AG20443 (cell line): Measurements from ENCODE around the gene PRODH.
"Not testable (repeated sequence)": the region's sequence is repeated elsewhere in the genome, so short reads cannot be mapped to it uniquely, and the experiment has no call there.

ENCODE experiments used
- DNase-seq: peaks from one replicate; pipeline ENCODE4 v3.0.0; 2012; ENCODE audit warnings: low spot score, mixed read lengths

Gene PRODH

DNA sequence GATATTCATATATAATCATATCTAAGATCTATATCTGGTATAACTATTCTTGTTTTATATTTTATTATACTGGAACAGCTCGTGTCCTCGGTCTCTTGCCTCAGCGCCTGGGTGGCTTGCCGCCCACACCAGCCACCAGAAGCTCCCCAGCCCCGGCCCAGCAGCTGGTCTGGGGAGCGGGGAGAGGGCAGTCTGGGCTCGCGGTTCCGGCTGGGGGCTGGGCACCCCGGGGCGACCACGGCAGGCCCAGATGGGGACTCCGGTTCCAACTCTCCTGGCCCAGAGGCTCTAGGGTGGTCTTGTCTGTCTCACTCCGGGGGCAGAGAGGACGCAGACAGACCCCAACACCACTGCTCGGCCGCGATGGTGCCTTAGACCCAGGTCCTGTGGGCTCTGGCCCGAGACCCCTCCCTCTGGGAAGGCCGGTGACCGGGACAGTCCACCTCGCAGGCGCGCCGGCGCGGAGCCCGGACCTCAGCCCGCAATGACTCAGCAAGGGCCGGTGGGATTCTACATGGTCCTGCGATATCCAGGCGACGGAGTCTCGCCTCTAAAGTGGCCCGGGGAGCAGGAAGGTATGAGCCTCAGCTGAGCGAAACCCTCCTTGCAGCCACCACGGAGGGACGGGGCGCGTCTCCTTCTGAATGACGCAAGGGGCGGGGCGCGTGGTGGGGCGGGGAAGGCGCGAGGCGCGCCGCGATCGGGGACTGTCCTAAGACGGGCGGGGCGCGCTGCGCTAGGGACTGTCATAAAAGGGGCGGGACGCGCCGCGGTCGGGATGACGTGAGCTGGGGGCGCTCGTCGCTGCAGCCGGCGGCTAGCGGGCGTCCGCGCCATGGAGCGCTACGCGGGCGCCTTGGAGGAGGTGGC, 30.3 kb downstream of the PRODH start, which contains the start of gene DGCR6:
DGCR6 (plus strand) TSS at position 781 of the 870 bp plus-strand sequence; CDS start at position 836, 55 bp downstream.
- DNase-seq, result no peak

DNA sequence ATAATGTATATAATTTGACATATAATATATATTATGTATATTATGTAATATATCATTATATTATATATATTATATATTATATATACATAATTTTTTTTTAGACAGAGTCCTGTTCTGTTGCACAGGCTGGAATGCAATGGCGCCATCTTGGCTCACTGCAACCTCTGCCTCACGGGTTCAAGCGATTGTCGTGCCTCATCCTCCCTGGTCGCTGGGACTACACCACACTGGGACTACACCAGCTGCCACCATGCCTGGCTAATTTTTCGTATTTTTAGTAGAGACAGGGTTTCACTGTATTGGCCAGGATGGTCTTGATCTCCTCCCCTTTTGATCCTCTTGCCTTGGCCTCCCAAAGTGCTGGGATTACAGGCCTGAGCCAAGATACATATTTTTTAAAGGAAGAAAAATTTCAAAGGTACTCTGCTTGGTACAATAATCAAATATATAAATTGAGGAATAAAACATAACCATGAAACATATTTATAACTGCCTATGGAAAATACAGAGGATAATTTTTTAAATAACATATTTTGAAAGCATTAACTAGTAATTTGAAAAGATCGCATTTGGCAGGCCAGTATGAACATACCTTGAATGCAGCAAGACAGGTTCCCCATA, 39.9 kb downstream of the PRODH start:
- not testable (repeated sequence) for DNase-seq

DNA sequence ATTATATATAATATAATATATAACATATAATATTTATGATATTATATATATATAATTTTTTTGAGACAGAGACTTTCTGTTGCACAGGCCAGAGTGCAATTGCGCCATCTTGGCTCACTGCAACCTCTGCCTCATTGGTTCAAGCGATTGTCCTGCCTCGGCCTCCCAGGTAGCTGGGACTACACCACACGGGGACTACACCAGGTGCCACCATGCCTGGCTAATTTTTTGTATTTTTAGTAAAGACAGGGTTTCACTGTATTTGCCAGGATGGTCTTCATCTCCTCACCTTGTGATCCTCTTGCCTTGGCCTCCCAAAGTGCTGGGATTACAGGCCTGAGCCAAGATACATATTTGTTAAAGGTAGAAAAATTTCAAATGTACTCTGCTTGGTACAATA, 42.3 kb downstream of the PRODH start:
- DNase-seq, result not testable (repeated sequence)

DNA sequence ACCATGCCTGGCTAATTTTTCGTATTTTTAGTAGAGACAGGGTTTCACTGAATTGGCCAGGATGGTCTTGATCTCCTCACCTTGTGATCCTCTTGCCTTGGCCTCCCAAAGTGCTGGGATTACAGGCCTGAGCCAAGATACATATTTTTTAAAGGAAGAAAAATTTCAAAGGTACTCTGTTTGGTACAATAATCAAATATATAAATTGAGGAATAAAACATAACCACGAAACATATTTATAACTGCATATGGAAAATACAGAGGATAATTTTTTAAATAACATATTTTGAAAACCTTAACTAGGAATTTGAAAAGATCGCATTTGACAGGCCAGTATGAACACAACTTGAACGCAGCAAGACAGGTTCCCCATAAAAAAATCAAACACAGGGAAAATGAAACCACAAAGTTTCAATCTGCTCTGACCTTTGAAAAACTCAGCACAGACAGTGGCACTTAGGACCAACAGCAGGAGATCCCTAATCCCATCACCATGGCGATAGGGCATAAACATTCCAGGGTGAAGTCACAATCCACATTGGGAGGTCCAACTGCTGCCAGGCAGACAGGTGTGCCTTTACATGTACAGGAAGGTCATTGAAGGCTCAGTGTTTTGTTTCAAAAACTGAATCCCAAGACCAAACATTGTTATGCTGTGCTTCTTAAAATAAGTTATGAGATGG, 45.4 kb downstream of the PRODH start:
- not testable (repeated sequence) for DNase-seq

DNA sequence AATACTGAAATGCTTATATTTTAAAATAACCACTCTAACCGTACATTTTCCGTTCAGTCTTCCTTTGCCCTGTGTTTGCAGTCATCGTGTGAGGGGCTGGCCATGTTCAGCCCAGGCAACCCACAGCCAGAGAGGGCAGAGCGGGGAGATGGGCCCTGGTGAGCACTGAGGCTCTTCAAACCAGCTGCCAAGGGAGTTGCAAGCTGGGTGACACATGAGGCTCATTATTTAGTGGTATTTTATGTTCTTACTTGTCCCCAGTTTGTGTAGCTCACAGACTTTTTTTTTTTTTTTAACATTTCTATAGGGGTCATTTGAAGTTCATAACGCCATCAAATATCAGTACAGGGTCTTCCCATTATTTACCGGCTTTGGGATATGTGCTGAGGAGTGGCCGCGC, 48.0 kb downstream of the PRODH start:
- DNase-seq, result no peak

DNA sequence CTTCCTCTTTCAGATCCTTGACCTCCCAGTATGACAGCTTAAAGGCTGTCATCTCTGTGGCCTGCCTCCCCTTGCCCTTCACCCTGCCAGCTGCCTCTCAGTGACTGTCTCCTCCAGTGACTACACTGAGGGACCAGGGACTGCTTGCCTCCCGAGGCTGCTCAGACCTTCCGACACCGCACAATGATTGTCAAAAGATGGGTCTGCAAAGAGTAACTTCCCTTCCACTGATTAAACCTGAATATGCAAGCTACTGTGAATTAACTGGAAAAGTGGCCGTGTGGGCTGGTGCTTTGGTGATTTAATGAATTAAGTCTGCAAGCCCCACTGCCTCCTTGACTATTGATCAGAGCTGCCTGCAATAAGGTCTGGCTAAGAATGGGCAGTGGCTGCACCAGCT, 51.6 kb downstream of the PRODH start:
- not testable (repeated sequence) for DNase-seq

DNA sequence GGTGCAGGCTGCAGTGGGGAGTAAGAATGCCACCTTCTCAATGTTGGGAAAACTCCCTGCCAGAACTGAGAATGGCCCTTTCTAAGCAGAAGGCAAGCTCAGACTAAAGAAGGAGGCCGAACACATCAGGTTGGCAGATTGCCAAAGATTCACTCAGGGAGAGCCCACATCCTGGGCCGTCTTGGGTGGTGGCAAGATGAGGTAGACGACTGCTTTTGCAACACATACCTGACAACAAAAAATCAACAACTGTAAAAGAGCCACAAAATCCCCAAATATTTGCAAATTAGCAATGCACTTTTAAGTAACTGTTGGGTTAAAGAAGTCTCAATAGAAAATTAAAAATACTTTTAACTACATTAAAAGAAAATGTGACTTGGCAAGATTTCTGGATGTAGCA, 54.8 kb downstream of the PRODH start:
- not testable (repeated sequence) for DNase-seq
